GM10248 (cell line): ENCODE results near the gene SLC7A4.

Experiments
- CTCF ChIA-PET: fragments of 300-600 bp; sonication (Branson Sonifier 250); formaldehyde crosslinking; extraction: SDS; loops from one replicate; lab custom pipeline; 2021; ENCODE audit warnings: antibody characterized with exemption; lab: Yijun Ruan, JAX
- POLR2A ChIA-PET: fragments of 350-650 bp; sonication (Branson Sonifier 250); formaldehyde crosslinking; extraction: SDS; loops from one replicate; lab custom pipeline; 2020; ENCODE audit warnings: antibody characterized with exemption; lab: Yijun Ruan, JAX
- DNase-seq: peaks from one replicate; pipeline ENCODE4 v3.0.0; 2012; ENCODE audit errors: extremely low spot score
- TF ChIP-seq, protein P1 (sequence below): IDR thresholded peaks from 2 replicates; pipeline ENCODE4 v1.5.1; 2012; ENCODE audit warnings: mild to moderate bottlenecking, low read depth; ENCODE audit errors: extremely low read depth, missing control alignments, control extremely low read depth

Gene SLC7A4

DNA sequence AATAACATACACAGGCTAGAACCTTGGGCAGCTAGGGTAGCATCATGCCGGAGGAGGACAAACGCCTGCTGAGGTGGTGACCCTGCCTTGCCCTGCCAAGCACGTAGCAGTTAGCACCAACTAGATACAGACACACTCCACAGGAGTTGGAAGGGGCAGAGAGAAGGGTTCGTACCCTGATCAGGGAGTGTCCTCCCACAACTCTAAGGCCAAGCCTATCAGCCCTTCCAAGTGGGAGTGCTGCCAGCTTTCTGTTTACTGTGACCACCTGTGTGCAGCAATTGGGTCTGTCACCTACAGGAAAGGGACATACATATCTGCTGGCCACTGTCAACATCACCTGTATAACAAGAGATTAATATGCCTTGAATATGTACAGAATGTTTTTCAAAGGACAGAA lies 28.6 kb downstream of the SLC7A4 start:
- ChIA-PET CTCF (interaction anchor here (1.1 to 1.2 kb wide), 3 partner anchors 10 to 31 kb away, joined by 3 to 5 read pairs (median 3); partner anchors contain the start of gene LZTR1), POLR2A (no interaction called here)
- TF ChIP-seq, protein P1, sequence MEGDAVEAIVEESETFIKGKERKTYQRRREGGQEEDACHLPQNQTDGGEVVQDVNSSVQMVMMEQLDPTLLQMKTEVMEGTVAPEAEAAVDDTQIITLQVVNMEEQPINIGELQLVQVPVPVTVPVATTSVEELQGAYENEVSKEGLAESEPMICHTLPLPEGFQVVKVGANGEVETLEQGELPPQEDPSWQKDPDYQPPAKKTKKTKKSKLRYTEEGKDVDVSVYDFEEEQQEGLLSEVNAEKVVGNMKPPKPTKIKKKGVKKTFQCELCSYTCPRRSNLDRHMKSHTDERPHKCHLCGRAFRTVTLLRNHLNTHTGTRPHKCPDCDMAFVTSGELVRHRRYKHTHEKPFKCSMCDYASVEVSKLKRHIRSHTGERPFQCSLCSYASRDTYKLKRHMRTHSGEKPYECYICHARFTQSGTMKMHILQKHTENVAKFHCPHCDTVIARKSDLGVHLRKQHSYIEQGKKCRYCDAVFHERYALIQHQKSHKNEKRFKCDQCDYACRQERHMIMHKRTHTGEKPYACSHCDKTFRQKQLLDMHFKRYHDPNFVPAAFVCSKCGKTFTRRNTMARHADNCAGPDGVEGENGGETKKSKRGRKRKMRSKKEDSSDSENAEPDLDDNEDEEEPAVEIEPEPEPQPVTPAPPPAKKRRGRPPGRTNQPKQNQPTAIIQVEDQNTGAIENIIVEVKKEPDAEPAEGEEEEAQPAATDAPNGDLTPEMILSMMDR = no peak
- DNase-seq = no peak

- CTCF ChIA-PET = interaction anchor here (0.9 to 1.5 kb wide), 5 partner anchors 10 to 85 kb away, joined by 3 to 6 read pairs (median 4); partner anchors contain the start of gene CRKL
- POLR2A ChIA-PET = interaction anchor here (1.2 to 1.5 kb wide), 2 partner anchors 11 to 20 kb away, joined by 3 to 7 read pairs; partner anchors contain the start of gene LZTR1
- DNase-seq = peak; percentile 97
- TF ChIP-seq, protein P1 = no peak
Observed at GRCh38 chr22:21001601-21002325, 30.6 kb downstream of the SLC7A4 start, which contains the start of gene THAP7. THAP7 (minus strand) TSS chr22:21002118; CDS start chr22:21001911, 207 bp downstream.

DNA sequence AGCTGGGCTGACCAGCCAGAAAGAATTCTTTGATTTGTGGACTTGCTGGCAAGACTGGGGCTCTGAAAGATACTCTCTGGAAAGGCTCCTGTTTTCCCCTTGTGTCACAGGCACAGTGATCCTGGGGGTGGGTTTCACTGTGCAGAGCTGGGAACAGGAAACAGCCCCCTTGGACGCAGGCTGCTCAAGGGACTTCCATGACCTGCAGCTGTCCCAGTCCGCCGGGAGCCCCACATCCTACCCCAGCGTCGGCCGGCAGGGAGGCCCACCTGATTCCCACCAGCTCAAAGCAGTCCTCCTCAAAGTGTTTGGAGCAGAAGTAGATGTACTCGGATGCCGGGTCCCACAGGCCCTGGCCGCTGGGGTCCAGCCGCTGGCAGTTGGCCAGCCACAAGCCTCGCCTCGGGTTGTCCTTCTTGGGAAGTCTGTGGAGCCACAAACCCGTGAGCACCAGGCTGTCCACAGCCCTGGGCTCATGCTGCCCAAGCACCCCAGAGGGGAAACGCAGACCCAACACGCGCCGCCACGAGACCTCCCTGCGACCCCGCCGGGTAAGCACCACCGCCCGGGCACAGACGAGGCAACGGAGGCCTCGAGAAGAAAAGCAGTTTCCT lies 31.3 kb downstream of the SLC7A4 start:
- no peak for DNase-seq
- TF ChIP-seq, protein P1 = no peak
- POLR2A ChIA-PET = no interaction called here
- CTCF ChIA-PET = interaction anchor here (0.9 kb wide), 1 partner anchor 84 kb away, joined by 3 read pairs; the partner anchor contains the start of gene CRKL

DNA sequence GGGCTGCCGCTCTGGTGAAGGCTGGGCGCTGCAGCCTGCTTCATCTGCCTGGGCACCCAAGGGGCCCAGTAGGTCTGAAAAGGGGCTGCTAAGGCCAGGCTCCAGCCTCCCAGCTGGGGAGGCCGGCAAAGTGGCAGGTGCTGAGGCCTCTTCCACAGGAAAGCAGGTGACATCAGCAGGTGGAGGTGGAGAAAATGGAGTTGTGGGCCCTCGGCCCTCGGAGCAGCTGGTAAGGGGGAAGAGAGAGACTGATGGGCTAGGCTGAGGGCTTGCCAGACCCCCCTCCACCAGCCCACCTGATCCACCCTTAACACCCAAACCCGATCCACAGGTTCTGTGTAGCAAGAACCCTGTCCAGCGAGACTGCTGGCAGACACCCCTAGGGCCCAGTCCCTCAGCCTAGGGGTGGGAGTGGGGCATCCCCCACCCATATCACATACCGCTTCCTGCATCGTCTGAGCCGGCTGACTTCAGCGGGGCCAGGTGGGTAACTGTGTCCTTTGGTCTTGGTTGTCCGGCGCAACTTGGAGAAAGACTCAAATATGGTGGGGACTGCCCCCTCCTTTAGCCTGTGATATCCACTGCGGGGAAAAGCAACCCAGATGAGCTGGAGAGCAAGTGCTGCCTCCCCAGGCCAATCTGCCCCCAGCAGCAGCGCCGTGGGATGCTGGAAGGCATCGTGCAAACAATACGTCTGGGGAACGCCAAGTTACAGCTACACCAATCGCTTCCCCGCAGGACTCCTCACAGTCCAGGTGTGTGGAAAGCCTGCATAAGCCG lies 32.0 kb downstream of the SLC7A4 start:
- DNase-seq = no peak
- CTCF ChIA-PET = interaction anchor here (0.9 to 2.5 kb wide), 3 partner anchors 10 to 83 kb away, joined by 3 to 10 read pairs (median 3); partner anchors contain the start of genes CRKL and LZTR1
- TF ChIP-seq, protein P1 = no peak
- POLR2A ChIA-PET = no interaction called here

DNA sequence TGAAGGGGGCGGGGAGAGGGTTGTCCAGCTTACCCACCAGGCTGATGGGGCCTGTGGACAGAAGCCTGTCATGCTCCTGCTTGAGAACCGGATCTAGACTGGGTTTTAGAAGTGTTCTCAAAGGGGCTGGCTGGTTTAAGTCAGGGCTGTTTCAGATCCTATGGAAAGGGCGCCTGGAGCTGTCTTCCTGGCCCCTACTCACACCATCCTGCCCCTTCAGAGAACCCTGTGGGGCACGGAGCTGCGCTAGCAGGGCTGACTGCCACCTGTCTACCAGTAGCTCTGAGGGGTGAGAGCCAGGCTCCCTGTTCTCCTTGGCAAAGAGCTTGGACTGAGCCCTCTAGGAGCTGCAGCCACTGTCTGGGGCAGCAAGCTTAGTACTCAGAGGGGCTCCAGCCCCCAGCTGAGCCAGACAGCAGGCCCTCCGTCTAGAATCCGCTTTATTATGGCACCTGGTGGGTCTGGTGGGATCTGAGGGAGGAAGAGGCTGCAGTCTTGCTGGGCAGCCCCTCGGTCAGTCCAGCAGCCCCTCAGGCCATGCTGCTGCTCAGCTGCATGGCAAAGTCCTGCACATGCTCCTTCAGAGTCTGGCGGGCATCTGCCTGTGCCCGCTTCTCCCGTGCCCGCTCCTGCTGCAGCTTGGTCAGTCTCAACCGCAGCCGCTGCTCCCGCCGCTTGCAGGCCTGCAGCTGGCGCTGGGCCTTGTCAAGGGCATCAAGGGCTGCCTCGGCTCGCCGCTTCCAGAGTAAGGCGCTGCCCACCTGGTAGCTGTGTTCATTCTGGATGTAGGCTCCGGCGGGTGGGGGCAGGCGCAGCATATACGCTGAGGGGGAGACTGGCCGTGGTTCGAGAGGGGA lies 32.8 kb downstream of the SLC7A4 start:
- no peak for DNase-seq
- TF ChIP-seq, protein P1 = no peak
- ChIA-PET CTCF (interaction anchor here (0.9 to 2.5 kb wide), 3 partner anchors 9 to 18 kb away, joined by 3 to 10 read pairs (median 3); partner anchors contain the start of gene LZTR1), POLR2A (no interaction called here)
